HG03354 (cell line): ENCODE measurements around the gene MYBPC2.

Source experiments
- ATAC-seq: cut with Tn5 transposase; IDR thresholded peaks from one replicate; pipeline ENCODE4 v1.9.1; 2021; ENCODE audit warnings: mild to moderate bottlenecking; ENCODE audit not compliant: unreplicated experiment, poor library complexity, severe bottlenecking

Gene MYBPC2

DNA sequence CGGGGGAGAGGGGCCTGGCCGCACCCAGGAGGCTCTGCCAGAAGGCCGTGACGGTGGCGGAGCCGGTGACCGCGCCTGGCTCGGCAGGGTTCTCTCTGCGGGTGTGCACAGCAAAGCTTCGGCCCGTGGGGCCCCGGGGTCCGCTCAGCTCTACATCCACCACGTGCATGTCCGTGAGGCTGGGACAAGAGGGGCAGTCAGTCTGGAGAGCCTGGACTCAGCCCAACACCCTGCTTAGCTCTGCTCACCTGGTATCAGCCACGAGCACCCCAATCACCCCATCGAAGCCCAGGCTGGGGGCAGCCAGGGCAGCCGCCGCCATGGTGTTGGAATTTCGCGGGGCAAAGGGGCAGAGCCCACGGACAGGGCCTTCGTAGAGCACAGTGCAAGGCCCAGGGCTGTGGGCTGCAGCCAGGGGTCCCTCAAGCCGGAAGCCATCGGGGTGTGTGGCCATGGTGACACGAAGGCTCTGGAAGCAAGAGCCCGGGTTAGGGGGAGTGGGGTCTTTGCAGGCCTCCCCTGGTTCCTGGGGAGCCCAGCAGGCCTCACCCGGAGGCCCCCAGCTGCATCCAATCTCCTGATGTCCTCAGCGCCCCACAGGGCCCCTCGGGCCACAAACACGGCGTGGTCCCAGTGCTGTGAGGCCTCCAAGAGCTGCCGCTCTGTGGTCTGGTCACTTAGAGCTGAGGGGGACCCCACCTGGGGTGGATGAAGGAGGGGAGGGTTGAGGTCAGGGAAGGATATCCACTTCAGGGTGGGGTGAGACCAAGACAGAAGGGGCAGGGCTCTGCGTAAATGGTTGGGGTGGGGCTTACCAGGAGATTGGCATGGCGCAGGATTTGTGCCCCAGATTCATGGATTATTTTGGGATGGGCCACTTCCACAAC is 79.7 kb downstream of the MYBPC2 start:
- no peak for ATAC-seq

DNA sequence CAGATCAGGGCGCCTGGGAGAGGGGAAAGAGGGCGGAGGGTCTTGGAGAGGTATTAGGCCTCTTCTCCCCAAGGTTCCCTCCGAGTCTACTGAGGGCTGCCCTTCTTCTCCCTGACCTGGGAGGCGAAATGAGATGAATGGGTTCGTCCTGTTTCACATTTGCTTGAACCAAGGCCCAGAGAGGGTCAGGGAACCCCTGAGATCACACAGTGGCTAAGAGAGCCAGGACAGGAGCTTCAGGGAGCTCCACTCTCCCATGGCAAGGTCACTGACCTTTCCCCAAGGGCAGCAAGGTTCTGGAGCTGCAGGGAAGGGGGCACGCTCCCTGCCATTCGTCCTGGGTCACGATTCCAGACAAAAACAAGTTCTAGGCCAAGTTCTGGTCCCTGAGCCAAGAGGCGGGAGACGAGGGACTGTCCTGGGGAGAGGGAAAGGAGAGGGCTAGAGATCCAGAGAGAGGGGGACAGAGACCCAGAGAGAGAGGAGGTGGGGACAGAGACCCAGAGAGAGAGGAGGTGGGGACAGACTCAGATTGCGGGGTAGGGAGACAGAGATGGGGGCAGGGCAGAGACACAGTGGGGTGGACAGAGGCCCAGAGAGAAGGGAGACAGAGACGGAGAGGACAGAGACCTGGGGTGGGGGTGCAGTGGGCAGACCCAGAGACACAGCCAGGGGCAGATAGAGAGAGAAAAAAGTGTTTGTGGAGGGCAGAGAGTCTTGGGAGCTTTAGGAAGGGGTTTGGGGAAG is 80.5 kb downstream of the MYBPC2 start:
- ATAC-seq: no peak

DNA sequence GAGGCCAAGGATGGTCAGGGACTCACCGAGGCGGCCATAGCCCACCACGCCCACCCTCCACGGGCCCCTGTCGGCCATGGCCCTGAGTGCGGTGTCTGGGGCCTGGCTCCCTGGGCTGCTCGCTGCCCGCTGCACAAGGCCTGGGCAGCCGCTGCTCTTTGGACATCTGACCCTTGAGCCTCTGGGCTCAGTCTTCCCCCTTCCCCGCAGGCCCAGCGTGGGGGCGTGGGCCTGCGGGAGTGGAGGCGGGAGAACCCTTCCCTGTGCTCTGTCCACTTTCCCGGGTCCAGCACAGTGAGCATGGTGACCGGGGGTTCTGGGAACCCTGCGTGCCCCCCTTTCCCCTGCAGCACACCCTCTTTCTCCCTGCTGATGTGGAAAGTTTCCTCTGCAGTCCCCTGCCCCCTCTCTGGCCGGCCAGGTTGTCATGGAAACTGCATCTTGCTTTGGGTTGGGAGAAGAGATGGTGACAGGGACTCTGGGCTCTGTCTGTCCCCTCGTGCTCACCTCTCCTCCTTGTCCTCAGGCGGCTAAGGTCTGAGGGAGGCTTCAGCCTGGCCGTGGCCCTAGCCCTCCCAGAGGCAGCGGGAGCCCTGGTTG is 81.2 kb downstream of the MYBPC2 start, which contains the start of gene ASPDH:
TSS of gene ASPDH (minus strand) at position 168 of the 600 bp plus-strand sequence. CDS start at position 78, 90 bp downstream.
- ATAC-seq: no peak

- ATAC-seq: no peak
These were observed 81.9 kb downstream of the MYBPC2 start for GRCh38 chr19:50514346-50515167.

DNA sequence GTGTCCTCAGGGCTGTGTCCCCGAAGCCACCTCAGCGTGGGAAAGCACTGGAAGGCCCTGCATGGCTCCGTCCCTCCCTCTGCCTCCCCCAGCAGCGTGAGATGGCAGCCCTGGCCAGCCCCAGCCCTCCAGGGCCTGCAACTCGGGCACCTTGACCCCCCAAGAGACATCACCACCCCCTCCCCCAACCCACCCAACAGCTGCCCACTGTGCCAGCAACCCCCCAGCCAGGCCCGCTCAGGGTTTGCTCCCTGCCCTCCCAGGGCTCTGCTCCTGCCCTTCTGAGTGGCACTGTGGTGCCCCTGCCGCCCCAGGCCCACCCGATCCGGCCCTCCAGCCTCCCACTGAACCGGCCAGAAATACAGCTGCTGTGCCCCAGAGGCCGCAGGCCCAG is 82.5 kb downstream of the MYBPC2 start:
- ATAC-seq: no peak
